ENCODE measurements around the gene COBLL1.

Gene COBLL1

DNA sequence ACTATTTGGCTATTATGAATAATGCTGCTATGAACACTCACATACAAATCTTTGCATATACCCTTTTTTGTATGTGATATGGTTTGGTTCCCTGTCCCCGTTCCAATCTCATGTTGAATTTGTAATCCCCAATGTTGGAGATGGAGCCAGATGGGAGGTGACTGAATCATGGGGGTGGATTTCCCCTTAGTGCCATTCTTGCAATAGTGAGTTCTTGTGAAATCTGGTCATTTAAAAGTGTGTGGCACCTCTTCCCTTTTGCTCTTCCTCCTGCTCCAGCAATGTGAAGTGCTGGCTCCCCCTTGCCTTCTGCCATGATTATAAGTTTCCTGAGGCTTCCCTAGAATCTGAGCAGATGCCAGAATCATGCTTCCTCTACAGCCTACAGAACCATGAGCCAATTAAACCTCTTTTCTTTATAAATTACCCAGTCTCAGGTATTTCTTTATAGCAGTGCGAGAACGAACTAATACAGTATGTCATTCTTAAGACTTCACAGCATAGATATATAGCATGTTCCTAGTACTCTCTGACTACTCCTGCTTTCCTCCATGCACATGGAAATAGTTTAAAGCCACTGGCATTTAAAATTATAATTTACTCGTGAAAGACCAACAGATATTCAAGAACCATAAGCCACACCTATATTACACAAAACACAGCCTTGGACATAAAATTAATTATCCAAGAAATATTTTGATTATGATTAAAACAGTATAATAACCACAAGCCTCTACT is 75.2 kb downstream of the COBLL1 start:
- no peaks in the 10 kb centered on the region for H3K36me3 ChIP-seq (ENCODE audit: control insufficient read depth, insufficient read depth, low read length)
- no peak overlapping the region for H3K4ac ChIP-seq (ENCODE audit: low read depth, low read length)
- no peaks in the 10 kb centered on the region for H3K79me2 ChIP-seq (ENCODE audit: control insufficient read depth, insufficient read depth, low read length)
- H3K27me3 ChIP-seq (ENCODE audit: insufficient read depth, low read length, poor library complexity), result no peaks in the 10 kb centered on the region
- no peak overlapping the region for H3K4me3 ChIP-seq (ENCODE audit: low read length)
- no peak for DNase-seq
- H2BK15ac ChIP-seq (replicated peaks; ENCODE audit: low read depth), result no peak overlapping the region
- no peak overlapping the region for H2AK5ac ChIP-seq (ENCODE audit: low read length)
- H4K5ac ChIP-seq (ENCODE audit: low read length), result no peak overlapping the region
- H3K27ac ChIP-seq (ENCODE audit: low read depth, low read length), result no peak overlapping the region
- H3K56ac ChIP-seq (ENCODE audit: low read length), result no peak overlapping the region
- WGBS (ENCODE audit: extremely low coverage, insufficient coverage, low lambda C conversion rate), result no CpG with 5 or more reads among the region's 4 CpGs
- H4K8ac ChIP-seq (ENCODE audit: low read depth, low read length), result no peak overlapping the region
- H3K9ac ChIP-seq (ENCODE audit: low read length), result no peak overlapping the region
- H3K23ac ChIP-seq (ENCODE audit: low read length), result no peak overlapping the region
- no peaks in the 10 kb centered on the region for H3K4me1 ChIP-seq (ENCODE audit: control insufficient read depth, low read depth, low read length)
- no peak overlapping the region for H2BK5ac ChIP-seq (ENCODE audit: low read length)
- no peak overlapping the region for H2BK120ac ChIP-seq (ENCODE audit: low read depth, low read length)
- H3K18ac ChIP-seq (ENCODE audit: low read length), result no peak overlapping the region
- no peak overlapping the region for H3K4me2 ChIP-seq (ENCODE audit: low read length)
- no peaks in the 10 kb centered on the region for H3K79me1 ChIP-seq (ENCODE audit: low read length)

- H3K4ac ChIP-seq (ENCODE audit: low read depth, low read length), result no peak overlapping the region
- no peak overlapping the region for H3K56ac ChIP-seq (ENCODE audit: low read length)
- H4K5ac ChIP-seq (ENCODE audit: low read length), result no peak overlapping the region
- H3K36me3 ChIP-seq (ENCODE audit: control insufficient read depth, insufficient read depth, low read length), result no peaks in the 10 kb centered on the region
- no peak overlapping the region for H3K4me3 ChIP-seq (ENCODE audit: low read length)
- no peak overlapping the region for H4K8ac ChIP-seq (ENCODE audit: low read depth, low read length)
- no peak overlapping the region for H3K18ac ChIP-seq (ENCODE audit: low read length)
- WGBS (ENCODE audit: extremely low coverage, insufficient coverage, low lambda C conversion rate), result no CpG with 5 or more reads among the region's 3 CpGs
- DNase-seq, result no peak
- H3K79me2 ChIP-seq (ENCODE audit: control insufficient read depth, insufficient read depth, low read length), result no peaks in the 10 kb centered on the region
- H3K4me2 ChIP-seq (ENCODE audit: low read length), result no peak overlapping the region
- no peak overlapping the region for H3K27ac ChIP-seq (ENCODE audit: low read depth, low read length)
- no peak overlapping the region for H3K23ac ChIP-seq (ENCODE audit: low read length)
- H2AK5ac ChIP-seq (ENCODE audit: low read length), result no peak overlapping the region
- no peak overlapping the region for H2BK120ac ChIP-seq (ENCODE audit: low read depth, low read length)
- H2BK15ac ChIP-seq (replicated peaks; ENCODE audit: low read depth), result no peak overlapping the region
- H3K27me3 ChIP-seq (ENCODE audit: insufficient read depth, low read length, poor library complexity), result no peaks in the 10 kb centered on the region
- H3K4me1 ChIP-seq (ENCODE audit: control insufficient read depth, low read depth, low read length), result no peaks in the 10 kb centered on the region
- no peaks in the 10 kb centered on the region for H3K79me1 ChIP-seq (ENCODE audit: low read length)
- H2BK5ac ChIP-seq (ENCODE audit: low read length), result no peak overlapping the region
- no peak overlapping the region for H3K9ac ChIP-seq (ENCODE audit: low read length)
Measured at GRCh38 chr2:164764996-164765395, 76.6 kb downstream of the COBLL1 start.

GRCh38 chr2:164764474-164764873 is 77.1 kb downstream of the COBLL1 start:
- Histone ChIP-seq H2AK5ac (ENCODE audit: low read length) (no peak overlapping the region), H2BK120ac (ENCODE audit: low read depth, low read length) (no peak overlapping the region), H3K4me2 (ENCODE audit: low read length) (no peak overlapping the region), H3K27me3 (ENCODE audit: insufficient read depth, low read length, poor library complexity) (no peaks in the 10 kb centered on the region), H3K56ac (ENCODE audit: low read length) (no peak overlapping the region), H3K27ac (ENCODE audit: low read depth, low read length) (no peak overlapping the region), H2BK15ac (replicated peaks; ENCODE audit: low read depth) (no peak overlapping the region), H4K5ac (ENCODE audit: low read length) (no peak overlapping the region), H3K79me2 (ENCODE audit: control insufficient read depth, insufficient read depth, low read length) (no peaks in the 10 kb centered on the region), H2BK5ac (ENCODE audit: low read length) (no peak overlapping the region), H3K4me1 (ENCODE audit: control insufficient read depth, low read depth, low read length) (no peaks in the 10 kb centered on the region), H3K4me3 (ENCODE audit: low read length) (no peak overlapping the region), H3K9ac (ENCODE audit: low read length) (no peak overlapping the region), H3K23ac (ENCODE audit: low read length) (no peak overlapping the region), H3K18ac (ENCODE audit: low read length) (no peak overlapping the region), H3K79me1 (ENCODE audit: low read length) (no peaks in the 10 kb centered on the region), H3K36me3 (ENCODE audit: control insufficient read depth, insufficient read depth, low read length) (no peaks in the 10 kb centered on the region), H4K8ac (ENCODE audit: low read depth, low read length) (peak overlapping the region; percentile 89), H3K4ac (ENCODE audit: low read depth, low read length) (no peak overlapping the region)
- WGBS (ENCODE audit: extremely low coverage, insufficient coverage, low lambda C conversion rate), result no CpG with 5 or more reads among the region's 1 CpG
- no peak for DNase-seq

GRCh38 chr2:164763431-164763830 is 78.2 kb downstream of the COBLL1 start:
- H3K9ac ChIP-seq (ENCODE audit: low read length), result no peak overlapping the region
- no peaks in the 10 kb centered on the region for H3K27me3 ChIP-seq (ENCODE audit: insufficient read depth, low read length, poor library complexity)
- no peaks in the 10 kb centered on the region for H3K79me2 ChIP-seq (ENCODE audit: control insufficient read depth, insufficient read depth, low read length)
- H3K18ac ChIP-seq (ENCODE audit: low read length), result no peak overlapping the region
- no peaks in the 10 kb centered on the region for H3K79me1 ChIP-seq (ENCODE audit: low read length)
- H4K5ac ChIP-seq (ENCODE audit: low read length), result no peak overlapping the region
- H2AK5ac ChIP-seq (ENCODE audit: low read length), result no peak overlapping the region
- no peak overlapping the region for H4K8ac ChIP-seq (ENCODE audit: low read depth, low read length)
- H3K27ac ChIP-seq (ENCODE audit: low read depth, low read length), result no peak overlapping the region
- no peak overlapping the region for H3K23ac ChIP-seq (ENCODE audit: low read length)
- no peak overlapping the region for H2BK5ac ChIP-seq (ENCODE audit: low read length)
- H3K4me1 ChIP-seq (ENCODE audit: control insufficient read depth, low read depth, low read length), result no peaks in the 10 kb centered on the region
- H3K4me2 ChIP-seq (ENCODE audit: low read length), result no peak overlapping the region
- H2BK15ac ChIP-seq (replicated peaks; ENCODE audit: low read depth), result no peak overlapping the region
- H2BK120ac ChIP-seq (ENCODE audit: low read depth, low read length), result no peak overlapping the region
- H3K56ac ChIP-seq (ENCODE audit: low read length), result no peak overlapping the region
- 100% methylated on average over 2 of the region's 5 CpGs for WGBS (ENCODE audit: extremely low coverage, insufficient coverage, low lambda C conversion rate)
- H3K4me3 ChIP-seq (ENCODE audit: low read length), result no peak overlapping the region
- no peaks in the 10 kb centered on the region for H3K36me3 ChIP-seq (ENCODE audit: control insufficient read depth, insufficient read depth, low read length)
- no peak overlapping the region for H3K4ac ChIP-seq (ENCODE audit: low read depth, low read length)
- DNase-seq, result no peak

DNA sequence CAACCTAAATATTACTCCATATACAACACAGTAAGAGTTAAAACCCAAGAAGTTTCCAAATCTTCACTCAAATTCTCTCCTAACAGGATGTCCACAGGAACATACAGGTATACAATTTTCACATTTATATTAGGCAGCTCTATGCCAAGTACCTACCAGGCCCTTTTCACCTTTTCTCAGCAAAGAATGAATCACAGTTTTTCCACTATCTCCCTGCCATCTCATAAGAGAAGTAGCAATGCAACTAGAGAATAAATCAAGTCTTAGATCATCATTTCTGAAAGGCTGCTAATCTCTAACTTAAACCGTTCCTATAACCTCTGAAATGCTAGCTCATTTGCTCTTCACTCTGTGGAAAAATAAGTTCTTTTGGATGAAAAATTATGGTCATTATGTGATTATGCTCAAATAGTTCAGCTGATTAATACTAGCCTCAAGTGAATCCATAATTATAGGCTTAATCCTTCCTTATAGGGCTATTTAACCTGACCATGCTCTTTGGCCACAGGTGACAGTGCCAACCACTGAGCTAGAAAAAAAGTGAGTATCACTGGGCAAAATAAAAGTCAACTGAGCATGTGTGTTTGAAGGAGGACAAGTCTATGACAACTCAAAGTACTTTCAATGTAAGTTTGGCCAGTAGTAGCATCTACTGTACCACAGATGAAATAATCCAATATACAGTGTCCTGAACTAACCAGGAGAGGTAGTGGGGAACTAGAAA is 79.7 kb downstream of the COBLL1 start:
- Histone ChIP-seq H2BK15ac (replicated peaks; ENCODE audit: low read depth) (no peak overlapping the region), H2AK5ac (ENCODE audit: low read length) (no peak overlapping the region), H2BK120ac (ENCODE audit: low read depth, low read length) (no peak overlapping the region), H3K9ac (ENCODE audit: low read length) (no peak overlapping the region), H3K79me1 (ENCODE audit: low read length) (no peaks in the 10 kb centered on the region), H4K8ac (ENCODE audit: low read depth, low read length) (no peak overlapping the region), H3K4ac (ENCODE audit: low read depth, low read length) (no peak overlapping the region), H3K56ac (ENCODE audit: low read length) (no peak overlapping the region), H3K4me2 (ENCODE audit: low read length) (no peak overlapping the region), H3K36me3 (ENCODE audit: control insufficient read depth, insufficient read depth, low read length) (no peaks in the 10 kb centered on the region), H3K4me1 (ENCODE audit: control insufficient read depth, low read depth, low read length) (no peaks in the 10 kb centered on the region), H3K4me3 (ENCODE audit: low read length) (no peak overlapping the region), H3K79me2 (ENCODE audit: control insufficient read depth, insufficient read depth, low read length) (no peaks in the 10 kb centered on the region), H3K18ac (ENCODE audit: low read length) (no peak overlapping the region), H3K23ac (ENCODE audit: low read length) (no peak overlapping the region), H2BK5ac (ENCODE audit: low read length) (no peak overlapping the region), H4K5ac (ENCODE audit: low read length) (no peak overlapping the region), H3K27ac (ENCODE audit: low read depth, low read length) (no peak overlapping the region), H3K27me3 (ENCODE audit: insufficient read depth, low read length, poor library complexity) (no peaks in the 10 kb centered on the region)
- no CpG with 5 or more reads among the region's 1 CpG for WGBS (ENCODE audit: extremely low coverage, insufficient coverage, low lambda C conversion rate)
- DNase-seq, result no peak
